Measurements from ENCODE around the gene PPP2CA. TPM values are rescaled to one million over a fixed set of nuclear protein-coding genes. Genes with fewer than 3 reads are reported as not detected.

PPP2CA gene
- total and polyA plus RNA-seq, 3 experiments from 2014 or later = 189 to 232 (median 210) TPM

DNA sequence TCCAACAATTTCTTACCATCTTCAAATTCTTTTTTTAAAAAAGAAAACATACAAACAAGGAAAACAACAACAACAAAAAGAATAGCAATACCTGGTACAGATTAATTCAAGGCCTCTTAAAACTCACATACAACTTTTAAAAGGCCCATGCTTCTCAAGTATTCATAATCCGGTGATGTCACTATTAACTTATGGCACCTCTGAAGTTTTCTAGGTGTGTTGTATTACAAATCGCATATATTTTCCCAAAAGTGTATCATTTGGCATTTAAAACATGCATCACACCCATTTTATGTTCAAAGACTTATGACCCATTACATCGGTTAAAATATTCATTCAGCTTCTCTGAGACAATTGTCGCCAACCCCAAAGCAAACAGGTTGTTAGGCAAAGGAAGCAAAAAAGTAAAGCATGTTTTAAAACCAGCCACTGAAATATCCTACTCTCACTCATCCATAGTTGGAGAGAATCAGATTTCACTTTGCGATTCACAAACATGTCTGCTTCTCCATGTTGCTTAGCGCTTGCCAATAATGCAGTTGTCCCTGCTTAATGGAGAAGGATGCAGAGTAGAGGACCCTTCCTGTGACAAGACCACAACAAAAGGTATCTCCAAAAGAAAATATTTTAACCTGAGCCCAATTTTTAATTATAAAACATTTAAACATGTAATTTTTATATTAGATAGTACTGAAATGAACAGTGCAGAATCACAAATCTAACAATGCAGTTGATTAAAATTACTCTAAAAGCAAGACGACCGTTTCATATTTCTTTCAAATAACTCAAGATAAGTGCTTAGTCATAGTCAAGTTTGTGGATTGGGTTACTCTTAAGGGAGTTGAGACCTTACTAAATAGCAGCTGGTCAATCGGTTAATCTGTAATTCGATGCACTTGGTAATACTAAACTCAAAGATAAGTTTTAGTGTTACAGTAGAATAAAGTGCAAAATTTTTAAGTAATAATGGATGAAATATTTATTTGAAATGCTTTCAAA, 50.7 kb downstream of the PPP2CA start:
- no peak for DNase-seq
- peaks cover 0 to 1% of the 10 kb centered on the region in 2 donors for H3K27me3 Mint-ChIP-seq
- peaks cover 19% of the 10 kb centered on the region for H3K36me3 ChIP-seq (ENCODE audit: insufficient read depth, low read length)
- no peaks in the 10 kb centered on the region for H3K9me3 Mint-ChIP-seq
- H3K27ac ChIP-seq (ENCODE audit: low read depth, low read length) = peak overlapping the region; percentile 97
- no peaks in the 10 kb centered on the region for H3K9me3 ChIP-seq (ENCODE audit: low read length)
- H3K27me3 ChIP-seq (ENCODE audit: insufficient read depth, low read length, poor library complexity, severe bottlenecking) = no peaks in the 10 kb centered on the region
- peaks cover 9 to 51% (median 9%) of the 10 kb centered on the region in 3 donors for H3K36me3 Mint-ChIP-seq
- ChIA-PET POLR2A (interaction anchor here (1.0 to 2.9 kb wide), 5 partner anchors 14 to 196 kb away, joined by 3 to 41 read pairs (median 8); partner anchors contain the start of genes PPP2CA and UBE2B), CTCF (interaction anchor here (0.8 to 1.2 kb wide), 2 partner anchors 13 to 35 kb away, joined by 3 to 4 read pairs; no protein-coding TSS in a partner anchor)
- peak overlapping the region; percentile 97 to 100 (median 98) for H3K4me3 Mint-ChIP-seq
- peak overlapping the region; percentile 86 for H3K4me3 ChIP-seq (ENCODE audit: low read length)
- H3K27ac Mint-ChIP-seq = peak overlapping the region in 6 of 8 donors; percentile 56 to 99 (median 98)
- peaks cover 40 to 57% (median 51%) of the 10 kb centered on the region in 3 donors for H3K4me1 Mint-ChIP-seq
- peaks cover 27% of the 10 kb centered on the region for H3K4me1 ChIP-seq (ENCODE audit: insufficient read depth, low read length)

DNA sequence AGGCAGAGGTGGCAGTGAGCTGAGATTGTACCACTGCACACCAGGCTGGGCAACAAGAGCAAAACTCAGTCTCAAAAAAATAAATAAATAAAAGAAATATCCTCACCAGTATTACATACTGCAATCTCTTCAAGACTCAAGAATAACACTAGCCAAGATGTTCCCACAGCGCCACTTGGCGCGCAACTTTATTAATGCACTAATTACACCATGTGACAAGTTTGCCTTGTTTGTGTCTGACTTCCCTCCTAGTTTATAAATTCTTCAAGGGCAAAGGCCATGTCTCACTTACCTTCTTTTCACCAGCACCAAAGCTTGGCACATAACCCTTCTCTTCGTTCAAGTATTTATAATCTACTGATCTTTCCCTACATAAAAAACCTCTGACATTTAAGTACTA, 53.9 kb downstream of the PPP2CA start:
- no peak overlapping the region for H3K4me3 ChIP-seq (ENCODE audit: low read length)
- H3K9me3 ChIP-seq (ENCODE audit: low read length) = no peaks in the 10 kb centered on the region
- CTCF ChIA-PET = interaction anchor here (0.7 to 1.6 kb wide), 2 partner anchors 12 to 49 kb away, joined by 3 to 5 read pairs; no protein-coding TSS in a partner anchor
- Mint-ChIP-seq H3K4me1 (peaks cover 56 to 71% (median 68%) of the 10 kb centered on the region in 3 donors), H3K36me3 (peaks cover 9 to 74% (median 12%) of the 10 kb centered on the region in 3 donors), H3K4me3 (peak overlapping the region in 1 of 7 donors; percentile 37), H3K27ac (peak overlapping the region in 1 of 8 donors; percentile 24), H3K9me3 (no peaks in the 10 kb centered on the region), H3K27me3 (peaks cover 0 to 4% of the 10 kb centered on the region in 2 donors)
- H3K36me3 ChIP-seq (ENCODE audit: insufficient read depth, low read length) = peaks cover 35% of the 10 kb centered on the region
- peaks cover 27% of the 10 kb centered on the region for H3K4me1 ChIP-seq (ENCODE audit: insufficient read depth, low read length)
- H3K27ac ChIP-seq (ENCODE audit: low read depth, low read length) = no peak overlapping the region
- no peaks in the 10 kb centered on the region for H3K27me3 ChIP-seq (ENCODE audit: insufficient read depth, low read length, poor library complexity, severe bottlenecking)
- POLR2A ChIA-PET = interaction anchor here (0.8 kb wide), 1 partner anchor 32 kb away, joined by 4 read pairs; no protein-coding TSS in a partner anchor
- DNase-seq = no peak

DNA sequence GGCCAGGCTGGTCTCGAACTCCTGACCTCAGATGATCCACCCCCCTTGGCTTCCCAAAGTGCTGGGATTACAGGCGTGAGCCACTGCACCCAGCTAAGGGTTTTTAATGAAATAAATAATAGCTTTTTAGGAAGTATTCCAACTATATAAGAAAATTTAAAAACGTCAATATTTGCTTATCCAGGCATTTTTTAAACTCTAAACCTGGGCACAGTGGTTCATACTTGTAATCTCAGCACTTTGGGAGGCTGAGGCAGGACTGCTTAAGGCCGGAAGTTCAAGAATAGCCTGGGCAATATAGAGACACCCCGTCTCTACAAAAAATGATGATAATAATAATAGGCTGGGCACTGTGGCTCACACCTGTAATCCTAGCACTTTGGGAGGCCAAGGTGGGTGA, 63.3 kb downstream of the PPP2CA start:
- no peak overlapping the region for H3K27ac ChIP-seq (ENCODE audit: low read depth, low read length)
- no peak for DNase-seq
- H3K27me3 ChIP-seq (ENCODE audit: insufficient read depth, low read length, poor library complexity, severe bottlenecking) = no peaks in the 10 kb centered on the region
- peaks cover 54% of the 10 kb centered on the region for H3K36me3 ChIP-seq (ENCODE audit: insufficient read depth, low read length)
- peaks cover 18 to 79% (median 35%) of the 10 kb centered on the region in 3 donors for H3K36me3 Mint-ChIP-seq
- no peak overlapping the region for H3K4me3 ChIP-seq (ENCODE audit: low read length)
- ChIA-PET CTCF (interaction anchor here (1.2 to 3.1 kb wide), 2 partner anchors 13 to 17 kb away, joined by 4 to 6 read pairs; no protein-coding TSS in a partner anchor), POLR2A (interaction anchor here (1.0 kb wide), 1 partner anchor 10 kb away, joined by 3 read pairs; no protein-coding TSS in a partner anchor)
- H3K27me3 Mint-ChIP-seq = no peaks in the 10 kb centered on the region
- no peak overlapping the region for H3K27ac Mint-ChIP-seq
- peaks cover 1% of the 10 kb centered on the region for H3K4me1 ChIP-seq (ENCODE audit: insufficient read depth, low read length)
- no peak overlapping the region for H3K4me3 Mint-ChIP-seq
- no peaks in the 10 kb centered on the region for H3K9me3 Mint-ChIP-seq
- H3K4me1 Mint-ChIP-seq = peaks cover 34 to 61% (median 44%) of the 10 kb centered on the region in 3 donors
- no peaks in the 10 kb centered on the region for H3K9me3 ChIP-seq (ENCODE audit: low read length)

DNA sequence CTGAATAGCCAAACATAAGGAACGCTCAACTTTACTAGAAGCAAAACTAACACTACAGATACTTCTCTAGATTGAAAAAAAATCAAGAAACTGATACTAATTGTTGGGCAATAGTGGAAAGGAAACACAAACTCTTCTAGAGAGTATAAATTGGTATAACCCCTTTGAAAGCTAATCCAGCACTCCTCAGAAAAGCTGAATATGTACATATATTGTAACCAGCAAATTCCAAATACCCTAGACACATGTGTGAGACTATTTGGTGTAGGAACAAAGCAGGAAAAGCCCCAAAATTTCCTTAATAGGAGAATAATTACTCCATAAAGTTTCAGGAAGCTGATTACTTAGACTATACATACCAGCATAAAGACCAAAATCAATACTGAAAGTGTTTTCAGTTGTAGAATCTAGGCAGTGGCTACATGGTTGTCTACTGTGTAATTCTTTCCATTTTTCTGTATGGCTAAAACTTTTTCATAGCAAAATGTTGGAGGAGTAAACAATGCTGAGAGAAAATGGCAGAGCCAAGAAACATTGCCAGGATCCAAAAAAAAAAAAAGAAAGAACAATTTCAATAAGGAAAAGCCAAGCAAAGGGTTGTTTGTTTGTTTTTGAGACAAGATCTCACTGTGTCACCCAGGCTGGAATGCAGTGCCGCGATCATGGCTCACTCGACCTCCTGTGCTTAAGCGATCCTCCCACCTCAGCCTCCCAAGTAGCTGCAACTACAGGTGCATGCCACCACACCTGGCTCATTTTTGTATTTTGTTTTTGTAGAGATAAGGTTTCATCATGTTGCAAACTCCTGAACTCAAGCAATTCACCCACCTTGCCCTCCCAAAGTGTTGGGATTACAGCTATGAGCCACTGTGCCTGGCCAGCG, 64.1 kb downstream of the PPP2CA start:
- Mint-ChIP-seq H3K27me3 (no peaks in the 10 kb centered on the region), H3K4me3 (no peak overlapping the region), H3K4me1 (peaks cover 32 to 58% (median 43%) of the 10 kb centered on the region in 3 donors), H3K9me3 (no peaks in the 10 kb centered on the region), H3K27ac (peak overlapping the region in 4 of 8 donors; percentile 38 to 88 (median 62)), H3K36me3 (peaks cover 18 to 79% (median 39%) of the 10 kb centered on the region in 3 donors)
- ChIA-PET CTCF (interaction anchor here (1.2 to 3.1 kb wide), 5 partner anchors 14 to 135 kb away, joined by 4 to 8 read pairs (median 5); no protein-coding TSS in a partner anchor), POLR2A (interaction anchor here (1.0 to 2.3 kb wide), 2 partner anchors 10 to 15 kb away, joined by 3 to 8 read pairs; partner anchors contain the start of gene SKP1)
- H3K4me3 ChIP-seq (ENCODE audit: low read length) = no peak overlapping the region
- H3K4me1 ChIP-seq (ENCODE audit: insufficient read depth, low read length) = no peaks in the 10 kb centered on the region
- H3K27me3 ChIP-seq (ENCODE audit: insufficient read depth, low read length, poor library complexity, severe bottlenecking) = no peaks in the 10 kb centered on the region
- peaks cover 56% of the 10 kb centered on the region for H3K36me3 ChIP-seq (ENCODE audit: insufficient read depth, low read length)
- no peaks in the 10 kb centered on the region for H3K9me3 ChIP-seq (ENCODE audit: low read length)
- DNase-seq = no peak
- H3K27ac ChIP-seq (ENCODE audit: low read depth, low read length) = no peak overlapping the region

DNA sequence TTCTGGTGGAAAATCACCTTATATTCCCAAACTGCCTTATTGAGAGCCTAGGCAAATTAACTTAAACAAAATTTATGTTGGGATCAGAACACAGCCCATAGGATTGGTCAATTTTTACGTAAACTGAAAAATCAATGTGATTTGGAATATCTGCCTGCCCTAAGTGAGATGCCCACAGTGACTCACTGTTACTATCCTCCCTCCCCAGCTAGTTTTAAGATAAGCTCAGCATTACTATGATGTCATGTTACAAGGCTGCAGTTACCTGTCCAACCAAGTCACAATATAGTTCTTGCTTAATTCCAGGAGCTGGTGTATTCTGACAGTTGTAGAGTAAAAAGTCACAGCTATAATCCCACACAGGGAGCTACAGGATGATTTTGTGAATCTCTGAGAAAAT, 72.2 kb downstream of the PPP2CA start:
- Mint-ChIP-seq H3K36me3 (peaks cover 0 to 87% (median 40%) of the 10 kb centered on the region in 3 donors), H3K4me1 (peaks cover 56 to 85% (median 80%) of the 10 kb centered on the region in 3 donors), H3K27me3 (no peaks in the 10 kb centered on the region), H3K27ac (peak overlapping the region in 5 of 8 donors; percentile 25 to 91 (median 51)), H3K4me3 (no peak overlapping the region), H3K9me3 (no peaks in the 10 kb centered on the region)
- Histone ChIP-seq H3K27ac (ENCODE audit: low read depth, low read length) (no peak overlapping the region), H3K4me1 (ENCODE audit: insufficient read depth, low read length) (peaks cover 52% of the 10 kb centered on the region), H3K27me3 (ENCODE audit: insufficient read depth, low read length, poor library complexity, severe bottlenecking) (no peaks in the 10 kb centered on the region), H3K4me3 (ENCODE audit: low read length) (no peak overlapping the region), H3K9me3 (ENCODE audit: low read length) (no peaks in the 10 kb centered on the region), H3K36me3 (ENCODE audit: insufficient read depth, low read length) (peaks cover 58% of the 10 kb centered on the region)
- no peak for DNase-seq
- POLR2A ChIA-PET = interaction anchor here (0.7 to 2.4 kb wide), 7 partner anchors 11 to 114 kb away, joined by 3 to 9 read pairs (median 3); partner anchors contain the start of gene SKP1
- CTCF ChIA-PET = interaction anchor here (1.3 to 26.0 kb wide), 4 partner anchors 10 to 112 kb away, joined by 3 to 429 read pairs (median 4); no protein-coding TSS in a partner anchor

DNA sequence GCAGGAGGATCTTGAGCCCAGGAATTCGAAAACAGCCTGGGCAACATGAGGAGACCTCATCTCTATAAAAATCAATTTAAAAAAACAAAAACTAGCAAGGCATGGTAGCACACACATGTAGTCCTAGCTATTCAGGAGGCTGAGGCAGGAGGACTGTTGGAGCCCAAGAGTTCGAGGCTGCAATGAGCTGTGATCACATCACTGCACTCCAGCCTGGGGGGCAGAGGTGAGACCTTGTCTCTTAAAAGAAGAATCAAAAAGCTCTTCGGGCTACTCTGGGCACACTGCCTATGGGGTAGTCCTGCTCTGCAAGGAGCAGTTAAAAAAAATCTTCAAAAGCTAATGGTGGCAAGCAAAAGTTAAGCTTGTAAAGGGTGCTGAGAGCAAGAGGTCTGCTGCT, 72.6 kb downstream of the PPP2CA start:
- Mint-ChIP-seq H3K36me3 (peaks cover 0 to 86% (median 38%) of the 10 kb centered on the region in 3 donors), H3K27me3 (no peaks in the 10 kb centered on the region), H3K4me1 (peaks cover 57 to 82% (median 78%) of the 10 kb centered on the region in 3 donors), H3K27ac (peak overlapping the region in 5 of 8 donors; percentile 51 to 91 (median 66)), H3K4me3 (no peak overlapping the region), H3K9me3 (no peaks in the 10 kb centered on the region)
- H3K4me1 ChIP-seq (ENCODE audit: insufficient read depth, low read length) = peaks cover 52% of the 10 kb centered on the region
- H3K4me3 ChIP-seq (ENCODE audit: low read length) = no peak overlapping the region
- POLR2A ChIA-PET = interaction anchor here (0.7 to 2.4 kb wide), 9 partner anchors 10 to 113 kb away, joined by 3 to 9 read pairs (median 4); partner anchors contain the start of gene SKP1
- H3K27me3 ChIP-seq (ENCODE audit: insufficient read depth, low read length, poor library complexity, severe bottlenecking) = no peaks in the 10 kb centered on the region
- H3K36me3 ChIP-seq (ENCODE audit: insufficient read depth, low read length) = peaks cover 54% of the 10 kb centered on the region
- H3K27ac ChIP-seq (ENCODE audit: low read depth, low read length) = no peak overlapping the region
- no peaks in the 10 kb centered on the region for H3K9me3 ChIP-seq (ENCODE audit: low read length)
- CTCF ChIA-PET = interaction anchor here (1.7 to 26.0 kb wide), 3 partner anchors 11 to 111 kb away, joined by 4 to 429 read pairs (median 5); no protein-coding TSS in a partner anchor
- DNase-seq = peak in 1 of 5 donors; percentile 40
